C4-2B (cell line): ENCODE data around the gene RPL37A.

Source experiments
- H3K27ac ChIP-seq: fragments of 450-650 bp; 2 replicates; pipeline ENCODE4 v1.5.1; 2017
- CTCF ChIP-seq: fragments of 450-650 bp; conservative IDR thresholded peaks from 2 replicates; pipeline ENCODE4 v1.5.1; 2017; ENCODE audit warnings: mild to moderate bottlenecking
- ZFX ChIP-seq: fragments of 450-650 bp; IDR thresholded peaks from 2 replicates; pipeline ENCODE4 v1.6.1; 2017

The RPL37A gene

GRCh38 chr2:216499641-216500218, 1.1 kb downstream of the RPL37A start:
- peak overlapping the region; percentile 92; the same call in 1 of the 2 replicates for H3K27ac ChIP-seq
- no peak for TF ChIP-seq ZFX
- no peak for TF ChIP-seq CTCF

GRCh38 chr2:216500572-216500971, 1.9 kb downstream of the RPL37A start:
- TF ChIP-seq CTCF (no peak), ZFX (no peak)
- H3K27ac ChIP-seq = no peak overlapping the region

- no peak for TF ChIP-seq ZFX
- no peak for TF ChIP-seq CTCF
- H3K27ac ChIP-seq = peak overlapping the region; percentile 35
Measured at GRCh38 chr2:216501854-216502253, 3.2 kb downstream of the RPL37A start.

- H3K27ac ChIP-seq = no peak overlapping the region
- TF ChIP-seq CTCF (no peak), ZFX (no peak)
Measured at GRCh38 chr2:216502381-216503158, 3.9 kb downstream of the RPL37A start.

GRCh38 chr2:216503159-216503629, 4.5 kb downstream of the RPL37A start:
- TF ChIP-seq ZFX = no peak
- no peak for TF ChIP-seq CTCF
- H3K27ac ChIP-seq = no peak overlapping the region

GRCh38 chr2:216503697-216504375, 5.2 kb downstream of the RPL37A start:
- TF ChIP-seq ZFX (no peak), CTCF (no peak)
- H3K27ac ChIP-seq = no peak overlapping the region

GRCh38 chr2:216504376-216504762, 5.7 kb downstream of the RPL37A start:
- no peak overlapping the region for H3K27ac ChIP-seq
- TF ChIP-seq ZFX (no peak), CTCF (no peak)
